K562 (cell line): ENCODE results near the gene MESP1. TPM values are rescaled to one million over a fixed set of nuclear protein-coding genes. Genes with fewer than 3 reads are reported as not detected.

Experiments used
- ATF1 ChIP-seq, 2 experiments: fragments of 450-650 bp in 1 of 2; IDR thresholded peaks; 2 replicates each; pipeline ENCODE4 v1.6.1; 2016; ENCODE audit warnings: missing compliant biosample characterization in 1 of 2, missing genetic modification characterization in 1 of 2
- BHLHE40 ChIP-seq: IDR thresholded peaks from 2 replicates; pipeline ENCODE4 v1.6.1; 2011; ENCODE audit warnings: low read length, improper control_type of control experiment
- CREB1 ChIP-seq, 2 experiments: sonication (generic) in 1 of 2; formaldehyde crosslinking in 1 of 2; IDR thresholded peaks; 2 replicates each; pipeline versions ENCODE4 v1.6.1 to v1.8.0; 2012 to 2022; ENCODE audit warnings: inconsistent platforms in 1 of 2, mild to moderate bottlenecking in 1 of 2, missing genetic modification reagents in 1 of 2, moderate library complexity in 1 of 2
- CREM ChIP-seq: IDR thresholded peaks from 2 replicates; pipeline ENCODE4 v1.6.1; 2014; ENCODE audit warnings: antibody characterized with exemption, low read depth
- ELF4 ChIP-seq: fragments of 450-650 bp; formaldehyde crosslinking; IDR thresholded peaks from 2 replicates; pipeline ENCODE4 v1.4.0; 2022; ENCODE audit warnings: missing genetic modification characterization
- L3MBTL2 ChIP-seq: fragments of 450-650 bp; IDR thresholded peaks from 2 replicates; pipeline ENCODE4 v1.6.1; 2016; ENCODE audit warnings: mild to moderate bottlenecking, moderate library complexity
- MEF2D ChIP-seq: conservative IDR thresholded peaks from 2 replicates; pipeline ENCODE4 v1.6.1; 2016; ENCODE audit warnings: low read depth, missing genetic modification characterization, missing compliant biosample characterization
- NFE2L1 ChIP-seq: fragments of 450-650 bp; IDR thresholded peaks from 2 replicates; pipeline ENCODE4 v1.6.1; 2016; ENCODE audit warnings: missing genetic modification characterization, low read depth, mild to moderate bottlenecking, missing compliant biosample characterization, moderate library complexity, borderline replicate concordance
- NR2C2 ChIP-seq, 2 experiments: fragments of 200-800 bp in 1 of 2; sonication (Bioruptor generic) in 1 of 2; sonication (generic) in 1 of 2; formaldehyde crosslinking in 1 of 2; IDR thresholded peaks; 2 replicates each; pipeline versions ENCODE4 v1.6.1 to v1.8.0; 2016 to 2022; ENCODE audit warnings: mild to moderate bottlenecking in 1 of 2, missing compliant biosample characterization in 1 of 2, missing genetic modification characterization in 1 of 2, missing genetic modification reagents in 1 of 2
- PURB ChIP-seq: sonication (generic); formaldehyde crosslinking; IDR thresholded peaks from 2 replicates; pipeline ENCODE4 v1.9.0; 2021; ENCODE audit warnings: low read depth, mild to moderate bottlenecking, missing genetic modification reagents
- SIN3A ChIP-seq, 2 experiments: fragments of 150-350 bp in 1 of 2; IDR thresholded peaks; 2 replicates each; pipeline ENCODE4 v1.6.1; 2011 to 2016; ENCODE audit warnings: borderline replicate concordance in 2 of 2, low read depth in 2 of 2, low read length in 2 of 2, mild to moderate bottlenecking in 2 of 2, moderate library complexity in 2 of 2; ENCODE audit not compliant: control insufficient read depth in 1 of 2
- ZFP36 ChIP-seq: fragments of 150-350 bp; IDR thresholded peaks from 2 replicates; pipeline ENCODE4 v1.6.1; 2018; ENCODE audit warnings: low read length, low read depth; ENCODE audit not compliant: partially characterized antibody
- polyA plus RNA-seq, 8 experiments: library from polyadenylated mRNA; depleted of rRNA in 4 of 8; stranded (reverse) in 5 of 8; unstranded in 3 of 8; fragments of >200 nt; fragmentation: Nextera tagmentation in 2 of 8; fragmentation: Illumina TruSeq in 1 of 8; extraction: Ambion mirVana in 2 of 8; extraction: Trizol in 1 of 8; gene quantifications; 2 replicates each; pipeline versions ENCODE4 v1.2.1 to v1.2.3, GENCODE V29; 2011 to 2014; ENCODE audit warnings: inconsistent platforms in 1 of 8, missing spikeins in 1 of 8
- total RNA-seq, 7 experiments: library from RNA; depleted of rRNA in 6 of 7; stranded (reverse); fragments of >200 nt in 6 of 7; fragmentation: Illumina TruSeq in 2 of 7; extraction: Trizol in 2 of 7; gene quantifications; 2 replicates each; pipeline versions ENCODE4 v1.2.1 to v1.2.3, GENCODE V29; 2011 to 2021; ENCODE audit warnings: low replicate concordance in 1 of 7
- TF ChIP-seq, protein P1 (sequence below): sonication (generic); formaldehyde crosslinking; IDR thresholded peaks from 2 replicates; pipeline ENCODE4 v1.8.1; 2023; ENCODE audit warnings: mild to moderate bottlenecking, missing genetic modification reagents
- TF ChIP-seq, protein P2 (sequence below): sonication (generic); formaldehyde crosslinking; IDR thresholded peaks from 2 replicates; pipeline ENCODE4 v1.8.1; 2023; ENCODE audit warnings: missing genetic modification reagents, mild to moderate bottlenecking, borderline replicate concordance
- TF ChIP-seq, protein P3 (sequence below), 2 experiments: fragments of 250-450 bp in 1 of 2; fragments of 450-650 bp in 1 of 2; sonication (Bioruptor Pico) in 1 of 2; IDR thresholded peaks; 2 replicates each; pipeline versions ENCODE4 v1.6.1 to v1.8.0; 2016 to 2021; ENCODE audit warnings: mild to moderate bottlenecking in 2 of 2, moderate library complexity in 2 of 2, missing compliant biosample characterization in 1 of 2, missing genetic modification characterization in 1 of 2

The MESP1 gene
- total and polyA plus RNA-seq, 9 of the 15 experiments (the other 6 are each of a cell fraction or from before 2014, with no cell fraction given), result 0.14 to 1.1 (median 0.36) TPM; not detected in 4

DNA sequence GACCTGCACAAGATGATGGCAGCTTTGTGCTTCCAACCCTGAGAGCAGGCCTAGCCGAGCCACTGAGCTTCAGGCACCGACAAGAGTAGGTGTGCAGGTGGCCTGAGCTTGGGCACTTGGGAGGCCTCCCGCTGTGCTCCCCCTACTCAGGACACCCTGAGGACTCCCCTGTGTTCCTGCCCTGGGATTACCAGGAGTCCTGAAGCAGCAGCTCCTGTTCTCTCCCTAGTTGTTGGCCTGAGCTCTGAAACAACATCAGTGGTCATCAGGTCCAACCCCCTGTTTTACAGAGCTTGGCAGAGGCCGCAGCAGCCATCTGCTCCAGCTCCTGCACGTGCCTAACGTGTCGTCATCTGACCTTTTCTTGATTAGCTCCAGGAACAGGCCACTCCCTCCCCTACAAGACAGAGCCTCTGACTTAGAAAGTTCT, 17.0 kb upstream of the MESP1 start (continued):
- TF ChIP-seq PURB (CRISPR knock-in tag) (no peak), L3MBTL2 (peak; percentile 47; the same call in 1 of the 2 replicates), SIN3A (IDR thresholded peaks at IDR 0.05; ENCODE audit: borderline replicate concordance in 2 of 2, control insufficient read depth in 1 of 2, low read depth in 2 of 2, low read length in 2 of 2) (no peak), CREM (peak; percentile 48; the same call in 1 of the 2 replicates), MEF2D (tag) (no peak), ZFP36 (peak; percentile 13), NFE2L1 (no peak), NR2C2 (CRISPR knock-in tag; IDR thresholded peaks at IDR 0.05) (no peak), NR2C2 (tag; IDR thresholded peaks at IDR 0.05) (peak; percentile 15; the same call in 1 of the 2 replicates), ATF1 (CRISPR knock-in tag; IDR thresholded peaks at IDR 0.05) (no peak), ATF1 (tag; IDR thresholded peaks at IDR 0.05) (peak; percentile 33; the same call in 1 of the 2 replicates), CREB1 (IDR thresholded peaks at IDR 0.05) (no peak), CREB1 (CRISPR knock-in tag; IDR thresholded peaks at IDR 0.05) (0 out of 2 replicates have a peak, but pooled peaks have one; percentile 28), ELF4 (CRISPR knock-in tag) (no peak), BHLHE40 (peak; percentile 94)
- TF ChIP-seq, protein P1, sequence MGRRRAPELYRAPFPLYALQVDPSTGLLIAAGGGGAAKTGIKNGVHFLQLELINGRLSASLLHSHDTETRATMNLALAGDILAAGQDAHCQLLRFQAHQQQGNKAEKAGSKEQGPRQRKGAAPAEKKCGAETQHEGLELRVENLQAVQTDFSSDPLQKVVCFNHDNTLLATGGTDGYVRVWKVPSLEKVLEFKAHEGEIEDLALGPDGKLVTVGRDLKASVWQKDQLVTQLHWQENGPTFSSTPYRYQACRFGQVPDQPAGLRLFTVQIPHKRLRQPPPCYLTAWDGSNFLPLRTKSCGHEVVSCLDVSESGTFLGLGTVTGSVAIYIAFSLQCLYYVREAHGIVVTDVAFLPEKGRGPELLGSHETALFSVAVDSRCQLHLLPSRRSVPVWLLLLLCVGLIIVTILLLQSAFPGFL (CRISPR knock-in tag), result no peak
- TF ChIP-seq, protein P2, sequence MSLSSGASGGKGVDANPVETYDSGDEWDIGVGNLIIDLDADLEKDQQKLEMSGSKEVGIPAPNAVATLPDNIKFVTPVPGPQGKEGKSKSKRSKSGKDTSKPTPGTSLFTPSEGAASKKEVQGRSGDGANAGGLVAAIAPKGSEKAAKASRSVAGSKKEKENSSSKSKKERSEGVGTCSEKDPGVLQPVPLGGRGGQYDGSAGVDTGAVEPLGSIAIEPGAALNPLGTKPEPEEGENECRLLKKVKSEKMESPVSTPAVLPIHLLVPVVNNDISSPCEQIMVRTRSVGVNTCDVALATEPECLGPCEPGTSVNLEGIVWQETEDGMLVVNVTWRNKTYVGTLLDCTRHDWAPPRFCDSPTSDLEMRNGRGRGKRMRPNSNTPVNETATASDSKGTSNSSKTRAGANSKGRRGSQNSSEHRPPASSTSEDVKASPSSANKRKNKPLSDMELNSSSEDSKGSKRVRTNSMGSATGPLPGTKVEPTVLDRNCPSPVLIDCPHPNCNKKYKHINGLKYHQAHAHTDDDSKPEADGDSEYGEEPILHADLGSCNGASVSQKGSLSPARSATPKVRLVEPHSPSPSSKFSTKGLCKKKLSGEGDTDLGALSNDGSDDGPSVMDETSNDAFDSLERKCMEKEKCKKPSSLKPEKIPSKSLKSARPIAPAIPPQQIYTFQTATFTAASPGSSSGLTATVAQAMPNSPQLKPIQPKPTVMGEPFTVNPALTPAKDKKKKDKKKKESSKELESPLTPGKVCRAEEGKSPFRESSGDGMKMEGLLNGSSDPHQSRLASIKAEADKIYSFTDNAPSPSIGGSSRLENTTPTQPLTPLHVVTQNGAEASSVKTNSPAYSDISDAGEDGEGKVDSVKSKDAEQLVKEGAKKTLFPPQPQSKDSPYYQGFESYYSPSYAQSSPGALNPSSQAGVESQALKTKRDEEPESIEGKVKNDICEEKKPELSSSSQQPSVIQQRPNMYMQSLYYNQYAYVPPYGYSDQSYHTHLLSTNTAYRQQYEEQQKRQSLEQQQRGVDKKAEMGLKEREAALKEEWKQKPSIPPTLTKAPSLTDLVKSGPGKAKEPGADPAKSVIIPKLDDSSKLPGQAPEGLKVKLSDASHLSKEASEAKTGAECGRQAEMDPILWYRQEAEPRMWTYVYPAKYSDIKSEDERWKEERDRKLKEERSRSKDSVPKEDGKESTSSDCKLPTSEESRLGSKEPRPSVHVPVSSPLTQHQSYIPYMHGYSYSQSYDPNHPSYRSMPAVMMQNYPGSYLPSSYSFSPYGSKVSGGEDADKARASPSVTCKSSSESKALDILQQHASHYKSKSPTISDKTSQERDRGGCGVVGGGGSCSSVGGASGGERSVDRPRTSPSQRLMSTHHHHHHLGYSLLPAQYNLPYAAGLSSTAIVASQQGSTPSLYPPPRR (CRISPR knock-in tag), result no peak
- TF ChIP-seq, protein P3, sequence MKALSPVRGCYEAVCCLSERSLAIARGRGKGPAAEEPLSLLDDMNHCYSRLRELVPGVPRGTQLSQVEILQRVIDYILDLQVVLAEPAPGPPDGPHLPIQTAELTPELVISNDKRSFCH (CRISPR knock-in tag; IDR thresholded peaks at IDR 0.05), result no peak
- TF ChIP-seq, protein P3 (tag; IDR thresholded peaks at IDR 0.05), result peak; percentile 57; the same call in 1 of the 2 replicates
